Naive B cell (primary cell): ENCODE data around the gene ZSWIM5. TPM values are rescaled to one million over a fixed set of nuclear protein-coding genes. Genes with fewer than 3 reads are reported as not detected.
"Not testable (repeated sequence)": the region's sequence is repeated elsewhere in the genome, so short reads cannot be mapped to it uniquely, and the experiment has no call there.

Experiments
- ATAC-seq, 2 donors: fragments of 150-1000 bp; cut with Tn5 transposase; 2 replicates each; pipeline ENCODE4 v1.10.0; 2021; ENCODE audit warnings: low read depth in 2 of 2, mild to moderate bottlenecking in 2 of 2, moderate library complexity in 2 of 2
- DNase-seq: peaks from one replicate; pipeline ENCODE4 v3.0.0; 2022
- H3K27ac Mint-ChIP-seq, 6 donors: one replicate each; pipeline ENCODE4 v1.8.0; 2020 to 2022; ENCODE audit warnings: mild to moderate bottlenecking in 6 of 6, mixed read lengths in 6 of 6, moderate library complexity in 5 of 6, inconsistent platforms in 2 of 6
- H3K27me3 Mint-ChIP-seq, 3 donors: one replicate each; pipeline ENCODE4 v1.8.0; 2021 to 2022; ENCODE audit warnings: mixed read lengths in 3 of 3, mild to moderate bottlenecking in 1 of 3
- H3K36me3 Mint-ChIP-seq, 2 donors: one replicate each; pipeline ENCODE4 v1.8.0; 2020 to 2022; ENCODE audit warnings: mixed read lengths in 2 of 2, inconsistent platforms in 1 of 2, mild to moderate bottlenecking in 1 of 2
- H3K4me1 Mint-ChIP-seq, 3 donors: one replicate each; pipeline ENCODE4 v1.8.0; 2020 to 2022; ENCODE audit warnings: mixed read lengths in 3 of 3, inconsistent platforms in 1 of 3, mild to moderate bottlenecking in 1 of 3, moderate library complexity in 1 of 3
- H3K4me3 Mint-ChIP-seq, 8 donors: one replicate each; pipeline ENCODE4 v1.8.0; 2020 to 2022; ENCODE audit warnings: mild to moderate bottlenecking in 8 of 8, mixed read lengths in 8 of 8, moderate library complexity in 8 of 8, inconsistent platforms in 2 of 8
- H3K9me3 Mint-ChIP-seq, 7 donors: one replicate each; pipeline ENCODE4 v1.8.0; 2020 to 2022; ENCODE audit warnings: mixed read lengths in 7 of 7, mild to moderate bottlenecking in 5 of 7, inconsistent platforms in 2 of 7, moderate library complexity in 1 of 7
- polyA plus RNA-seq, 6 donors: library from polyadenylated mRNA; unstranded; fragments of 300-500 nt; fragmentation: Illumina TruSeq; gene quantifications; one replicate each; pipeline ENCODE4 v1.2.3, GENCODE V29; 2021; ENCODE audit warnings: low read depth in 6 of 6

ZSWIM5 gene
- polyA plus RNA-seq, 6 donors from 2014 or later, result 0.07 to 0.11 TPM; not detected in 4

DNA sequence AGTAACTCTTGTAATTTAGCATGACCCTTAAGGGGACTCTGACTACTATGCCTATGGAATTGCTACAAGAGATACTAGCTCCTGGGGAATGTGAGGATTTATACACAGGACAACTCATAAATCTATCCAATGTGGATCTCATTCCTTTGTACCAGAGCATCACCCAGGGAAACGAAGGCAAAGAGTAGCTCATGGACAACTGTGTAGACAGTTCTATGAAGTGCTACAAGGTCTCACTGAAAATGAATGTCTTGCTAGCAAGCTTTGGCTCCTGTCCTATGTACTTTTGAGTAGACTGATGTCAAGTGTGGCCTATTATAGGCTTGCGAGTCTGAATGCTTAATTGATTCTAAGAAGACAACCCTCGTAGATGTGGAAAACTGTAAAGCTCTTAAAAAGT is 93.7 kb downstream of the ZSWIM5 start:
- Mint-ChIP-seq H3K27me3 (peaks cover 0 to 2% (median 0%) of the 10 kb centered on the region in 3 donors), H3K4me3 (no peak overlapping the region), H3K27ac (no peak overlapping the region), H3K36me3 (no peaks in the 10 kb centered on the region), H3K4me1 (peaks cover 4 to 9% (median 6%) of the 10 kb centered on the region in 3 donors), H3K9me3 (peaks cover 0 to 6% (median 0%) of the 10 kb centered on the region in 7 donors)
- no peak for DNase-seq
- ATAC-seq, result no peak

DNA sequence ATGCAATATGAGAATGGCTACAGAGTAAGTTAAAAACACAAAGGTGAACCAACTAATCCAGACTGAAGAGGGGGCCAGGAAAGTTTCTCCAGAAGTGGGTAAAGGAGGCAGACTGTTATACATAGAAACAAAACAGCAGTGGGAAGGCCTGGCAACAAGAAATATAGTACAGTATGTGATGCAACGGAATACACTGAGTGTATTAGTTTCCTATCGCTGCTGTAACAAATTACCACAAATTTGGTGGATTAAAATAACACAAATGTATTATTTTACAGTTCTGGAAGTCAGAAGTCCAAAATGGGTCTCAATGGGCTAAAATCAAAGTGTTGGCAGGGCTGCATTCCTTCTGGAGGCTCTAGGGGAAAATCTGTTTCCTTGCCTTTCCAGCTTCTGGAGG is 95.2 kb downstream of the ZSWIM5 start:
- DNase-seq, result no peak
- Mint-ChIP-seq H3K4me3 (no peak overlapping the region), H3K9me3 (peaks cover 0 to 8% (median 0%) of the 10 kb centered on the region in 7 donors), H3K4me1 (peaks cover 1 to 3% (median 2%) of the 10 kb centered on the region in 3 donors), H3K36me3 (no peaks in the 10 kb centered on the region), H3K27me3 (peaks cover 0 to 4% (median 0%) of the 10 kb centered on the region in 3 donors), H3K27ac (no peak overlapping the region)
- no peak for ATAC-seq

DNA sequence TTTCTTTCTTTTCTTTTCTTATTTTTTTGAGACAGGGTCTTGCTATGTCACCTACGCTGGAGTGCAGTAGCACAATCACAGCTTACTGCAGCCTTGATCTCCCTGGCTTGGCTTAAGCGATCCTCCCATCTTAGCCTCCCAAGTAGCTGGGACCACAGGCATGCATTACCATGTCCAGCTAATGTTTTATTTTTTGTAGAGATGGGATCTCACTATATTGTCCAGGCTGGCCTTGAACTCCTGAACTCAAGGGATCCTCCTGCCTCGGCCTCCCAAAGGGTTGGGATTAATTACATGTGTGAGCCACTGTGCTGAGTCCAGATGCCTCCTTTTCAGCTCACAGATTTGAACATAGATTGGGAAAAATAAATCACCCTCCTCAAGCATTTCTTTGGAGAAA is 98.6 kb downstream of the ZSWIM5 start:
- Mint-ChIP-seq H3K9me3 (peaks cover 0 to 8% (median 1%) of the 10 kb centered on the region in 7 donors), H3K4me1 (no peaks in the 10 kb centered on the region), H3K4me3 (no peak overlapping the region), H3K36me3 (no peaks in the 10 kb centered on the region), H3K27me3 (peaks cover 0 to 4% (median 0%) of the 10 kb centered on the region in 3 donors), H3K27ac (no peak overlapping the region)
- ATAC-seq, result no peak
- DNase-seq, result no peak

DNA sequence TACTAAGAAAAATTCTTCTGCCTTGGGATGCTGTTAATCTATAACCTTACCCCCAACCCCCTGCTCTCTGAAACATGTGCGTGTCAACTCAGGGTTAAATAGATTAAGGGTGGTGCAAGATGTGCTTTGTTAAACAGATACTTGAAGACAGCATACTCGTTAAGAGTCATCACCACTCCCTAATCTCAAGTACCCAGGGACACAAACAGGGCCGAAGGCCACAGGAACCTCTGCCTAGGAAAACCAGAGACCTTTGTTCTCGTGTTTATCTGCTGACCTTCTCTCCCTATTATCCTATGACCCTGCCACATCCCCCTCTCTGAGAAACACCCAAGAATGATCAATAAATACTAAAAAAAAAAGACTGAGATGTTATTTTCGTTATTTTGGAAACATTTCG is 99.5 kb downstream of the ZSWIM5 start:
- DNase-seq, H3K9me3 Mint-ChIP-seq, ATAC-seq, H3K27me3 Mint-ChIP-seq, H3K36me3 Mint-ChIP-seq, H3K4me1 Mint-ChIP-seq, H3K4me3 Mint-ChIP-seq: not testable (repeated sequence)
- H3K27ac Mint-ChIP-seq, result peak overlapping the region in 1 of 6 donors; percentile 3

DNA sequence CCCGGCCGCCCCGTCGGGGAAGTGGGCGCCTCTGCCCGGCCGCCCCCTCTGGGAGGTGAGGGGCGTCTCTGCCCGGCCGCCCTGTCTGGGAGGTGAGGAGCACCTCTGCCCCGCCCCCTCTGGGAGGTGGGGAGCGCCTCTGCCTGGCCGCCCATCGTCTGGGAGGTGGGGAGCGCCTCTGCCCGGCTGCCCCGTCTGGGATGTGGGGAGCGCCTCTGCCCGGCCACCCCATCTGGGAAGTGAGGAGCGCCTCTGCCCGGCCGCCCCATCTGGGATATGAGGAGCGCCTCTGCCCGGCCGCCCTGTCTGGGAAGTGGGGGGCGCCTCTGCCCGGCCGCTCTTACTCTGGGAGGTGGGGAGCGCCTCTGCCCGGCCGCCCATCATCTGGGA is 100.3 kb downstream of the ZSWIM5 start:
- H3K27ac Mint-ChIP-seq, H3K4me1 Mint-ChIP-seq, H3K36me3 Mint-ChIP-seq, H3K4me3 Mint-ChIP-seq, ATAC-seq, H3K27me3 Mint-ChIP-seq, H3K9me3 Mint-ChIP-seq, DNase-seq: not testable (repeated sequence)

DNA sequence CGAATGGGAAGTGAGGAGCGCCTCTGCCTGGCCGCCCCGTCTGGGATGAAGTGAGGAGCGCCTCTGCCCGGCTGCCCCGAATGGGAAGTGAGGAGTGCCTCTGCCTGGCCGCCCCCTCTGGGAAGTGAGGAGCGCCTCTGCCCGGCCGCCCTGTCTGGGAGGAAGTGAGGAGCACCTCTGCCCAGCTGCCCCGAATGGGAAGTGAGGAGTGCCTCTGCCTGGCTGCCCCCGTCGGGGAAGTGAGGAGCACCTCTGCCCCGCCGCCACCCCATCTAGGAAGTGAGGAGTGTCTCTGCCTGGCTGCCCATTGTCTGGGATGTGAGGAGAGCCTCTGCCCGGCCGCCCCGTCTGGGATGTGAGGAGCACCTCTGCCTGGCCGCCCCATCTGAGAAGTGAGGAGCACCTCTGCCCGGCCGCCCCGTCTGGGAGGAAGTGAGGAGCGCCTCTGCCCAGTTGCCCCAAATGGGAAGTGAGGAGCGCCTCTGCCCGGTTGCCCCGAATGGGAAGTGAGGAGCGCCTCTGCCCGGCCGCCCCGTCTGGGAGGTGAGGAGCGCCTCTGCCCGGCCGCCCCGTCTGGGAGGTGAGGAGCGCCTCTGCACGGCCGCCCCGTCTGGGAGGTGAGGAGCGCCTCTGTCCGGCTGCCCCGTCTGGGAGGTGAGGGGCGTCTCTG is 100.8 kb downstream of the ZSWIM5 start:
- ATAC-seq, H3K4me1 Mint-ChIP-seq, H3K9me3 Mint-ChIP-seq, DNase-seq, H3K27ac Mint-ChIP-seq, H3K4me3 Mint-ChIP-seq, H3K27me3 Mint-ChIP-seq, H3K36me3 Mint-ChIP-seq: not testable (repeated sequence)

DNA sequence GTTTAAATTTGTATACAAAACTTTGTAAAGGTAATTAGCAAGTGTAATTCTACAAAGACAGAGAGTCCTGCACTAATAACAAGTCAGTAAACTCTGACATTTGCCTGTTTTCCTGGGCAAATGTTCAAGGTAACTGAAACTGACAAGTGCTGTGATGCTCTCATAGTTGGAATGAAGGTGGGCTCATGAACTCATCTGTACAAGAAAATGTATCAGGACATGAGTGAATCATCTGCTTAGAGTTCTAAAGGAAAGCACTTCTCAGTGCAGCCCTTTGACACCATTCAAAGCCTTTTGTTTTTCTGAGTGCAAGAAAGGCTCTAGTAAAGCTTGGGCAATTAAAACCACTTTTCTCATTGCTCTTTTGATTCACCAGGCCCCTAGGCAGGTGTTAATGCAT is 102.9 kb downstream of the ZSWIM5 start:
- Mint-ChIP-seq H3K9me3 (peaks cover 0 to 7% (median 1%) of the 10 kb centered on the region in 7 donors), H3K27me3 (peaks cover 0 to 18% (median 3%) of the 10 kb centered on the region in 3 donors), H3K4me1 (no peaks in the 10 kb centered on the region), H3K4me3 (no peak overlapping the region), H3K27ac (no peak overlapping the region), H3K36me3 (no peaks in the 10 kb centered on the region)
- DNase-seq, result no peak
- ATAC-seq, result no peak

DNA sequence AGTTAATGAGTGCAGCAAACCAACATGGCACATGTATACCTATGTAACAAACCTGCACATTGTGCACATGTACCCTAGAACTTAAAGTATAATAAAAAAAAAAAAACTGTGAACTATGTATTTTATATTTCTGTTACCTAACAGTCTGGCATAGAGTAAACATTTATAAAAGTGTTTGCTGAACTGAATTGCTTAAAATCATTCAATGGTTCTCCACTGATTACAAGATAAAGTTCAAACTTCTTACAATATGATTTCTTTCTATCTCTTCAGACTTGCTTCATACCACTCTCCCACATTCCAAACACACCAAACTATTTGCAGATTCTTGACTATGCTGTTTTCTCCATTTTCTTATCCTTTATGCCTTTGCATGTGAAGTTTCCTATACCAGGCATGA is 104.5 kb downstream of the ZSWIM5 start:
- no peak for ATAC-seq
- H3K27ac Mint-ChIP-seq, result no peak overlapping the region
- H3K27me3 Mint-ChIP-seq, result peaks cover 7 to 24% (median 14%) of the 10 kb centered on the region in 3 donors
- DNase-seq, result no peak
- no peak overlapping the region for H3K4me3 Mint-ChIP-seq
- H3K4me1 Mint-ChIP-seq, result no peaks in the 10 kb centered on the region
- H3K36me3 Mint-ChIP-seq, result no peaks in the 10 kb centered on the region
- peaks cover 0 to 7% (median 0%) of the 10 kb centered on the region in 7 donors for H3K9me3 Mint-ChIP-seq

DNA sequence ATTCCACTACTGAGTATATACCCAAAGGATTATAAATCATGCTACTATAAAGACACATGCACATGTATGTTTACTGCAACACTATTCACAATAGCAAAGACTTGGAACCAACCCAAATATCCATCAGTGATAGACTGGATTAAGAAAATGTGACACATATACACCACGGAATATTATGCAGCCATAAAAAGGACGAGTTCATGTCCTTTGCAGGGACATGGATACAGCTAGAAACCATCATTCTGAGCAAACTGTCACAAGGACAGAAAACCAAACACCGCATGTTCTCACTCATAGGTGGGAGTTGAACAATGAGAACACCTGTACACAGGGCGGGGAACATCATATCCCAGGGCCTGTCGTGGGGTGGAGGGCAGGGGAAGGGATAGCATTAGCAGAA is 104.9 kb downstream of the ZSWIM5 start:
- not testable (repeated sequence) for DNase-seq, H3K27ac Mint-ChIP-seq, H3K9me3 Mint-ChIP-seq, H3K4me1 Mint-ChIP-seq, H3K36me3 Mint-ChIP-seq, H3K4me3 Mint-ChIP-seq, ATAC-seq
- peaks cover 11 to 24% (median 14%) of the 10 kb centered on the region in 3 donors for H3K27me3 Mint-ChIP-seq

DNA sequence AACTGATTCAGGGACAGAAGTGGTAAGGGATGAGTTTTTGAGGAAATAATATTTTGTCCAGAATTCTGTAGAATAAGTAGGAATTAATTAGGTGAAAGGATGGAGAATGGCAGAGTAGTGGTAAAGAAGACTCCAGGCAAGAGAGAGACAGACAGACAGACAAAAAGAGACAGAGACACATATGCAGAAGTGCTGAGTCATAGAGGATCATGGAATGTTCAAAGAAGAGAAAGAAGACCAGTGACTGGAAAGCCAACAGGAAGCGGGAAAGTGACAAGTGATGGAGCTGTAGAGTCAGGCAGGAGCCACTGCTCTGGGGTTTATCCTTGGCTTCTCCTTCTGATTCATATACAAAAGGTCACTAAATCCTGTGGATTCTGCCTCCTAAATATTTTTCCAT is 108.5 kb downstream of the ZSWIM5 start:
- Mint-ChIP-seq H3K9me3 (peaks cover 0 to 4% (median 0%) of the 10 kb centered on the region in 7 donors), H3K4me3 (no peak overlapping the region), H3K27ac (no peak overlapping the region), H3K4me1 (no peaks in the 10 kb centered on the region), H3K36me3 (no peaks in the 10 kb centered on the region), H3K27me3 (peaks cover 14 to 24% (median 16%) of the 10 kb centered on the region in 3 donors)
- ATAC-seq (no peak), DNase-seq (no peak)

DNA sequence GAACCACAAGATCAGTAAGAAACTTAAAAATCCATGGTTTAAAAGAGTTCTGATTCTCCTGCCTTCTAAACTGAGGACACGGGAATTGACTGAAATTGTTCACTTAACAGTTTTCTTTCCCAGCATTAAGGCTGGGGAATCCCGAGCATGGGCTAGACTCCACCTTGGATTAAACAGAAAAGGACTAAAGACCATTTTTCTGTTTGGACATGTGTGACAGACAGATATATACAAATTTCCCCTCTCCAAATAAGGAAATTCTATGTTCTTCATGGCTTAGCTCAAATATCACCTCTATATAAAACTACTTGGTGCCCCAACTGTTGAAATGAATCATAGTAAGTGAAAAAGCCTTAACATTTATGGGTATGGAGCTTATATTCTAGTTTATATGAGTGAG is 109.3 kb downstream of the ZSWIM5 start:
- H3K4me1 Mint-ChIP-seq, result no peaks in the 10 kb centered on the region
- peaks cover 14 to 24% (median 16%) of the 10 kb centered on the region in 3 donors for H3K27me3 Mint-ChIP-seq
- DNase-seq (no peak), ATAC-seq (no peak)
- no peaks in the 10 kb centered on the region for H3K36me3 Mint-ChIP-seq
- no peak overlapping the region for H3K4me3 Mint-ChIP-seq
- peaks cover 0 to 4% (median 0%) of the 10 kb centered on the region in 7 donors for H3K9me3 Mint-ChIP-seq
- H3K27ac Mint-ChIP-seq, result no peak overlapping the region

DNA sequence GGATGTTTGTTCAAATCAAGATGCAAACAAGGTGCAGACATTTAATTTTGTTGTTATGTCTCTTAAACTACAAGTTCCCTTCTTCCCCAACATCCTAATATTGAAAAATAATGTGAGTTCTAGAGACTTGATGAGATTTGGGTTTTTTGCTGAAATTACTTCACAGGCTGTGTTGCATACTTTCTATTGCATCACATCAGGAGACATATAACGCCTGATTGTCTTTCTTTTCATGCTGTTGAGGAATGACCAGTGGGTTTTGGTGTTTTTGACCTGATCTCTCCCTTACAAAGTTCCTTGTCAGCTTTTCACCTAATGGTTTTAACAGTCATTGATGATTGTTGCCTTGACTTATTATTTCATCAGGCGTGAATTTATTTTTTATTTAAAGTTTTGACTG is 111.0 kb downstream of the ZSWIM5 start:
- H3K27ac Mint-ChIP-seq, result no peak overlapping the region
- H3K36me3 Mint-ChIP-seq, result no peaks in the 10 kb centered on the region
- H3K4me1 Mint-ChIP-seq, result no peaks in the 10 kb centered on the region
- no peak overlapping the region for H3K4me3 Mint-ChIP-seq
- H3K9me3 Mint-ChIP-seq, result peaks cover 0 to 4% (median 0%) of the 10 kb centered on the region in 7 donors
- no peak for ATAC-seq
- no peak for DNase-seq
- peaks cover 14 to 24% (median 16%) of the 10 kb centered on the region in 3 donors for H3K27me3 Mint-ChIP-seq

DNA sequence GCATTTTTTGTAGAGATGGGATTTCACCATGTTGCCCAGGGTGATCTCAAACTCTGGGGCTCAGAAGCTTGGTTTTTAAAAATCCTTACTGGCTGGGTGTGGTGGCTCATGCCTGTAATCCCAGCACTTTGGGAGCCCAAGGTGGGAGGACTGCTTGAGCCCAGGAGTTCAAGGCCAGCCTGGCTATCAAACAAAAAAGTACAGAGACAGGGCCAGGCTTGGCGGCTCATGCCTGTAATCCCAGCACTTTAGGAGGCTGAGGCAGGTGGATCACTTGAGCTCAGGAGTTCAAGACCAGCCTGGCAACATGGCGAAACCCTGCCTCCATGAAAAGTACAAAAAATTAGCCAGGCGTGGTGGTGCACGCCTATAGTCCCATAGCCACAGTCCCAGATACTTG is 112.0 kb downstream of the ZSWIM5 start:
- peaks cover 14 to 18% (median 16%) of the 10 kb centered on the region in 3 donors for H3K27me3 Mint-ChIP-seq
- not testable (repeated sequence) for H3K4me3 Mint-ChIP-seq, ATAC-seq, H3K4me1 Mint-ChIP-seq, H3K27ac Mint-ChIP-seq, H3K9me3 Mint-ChIP-seq, DNase-seq, H3K36me3 Mint-ChIP-seq

DNA sequence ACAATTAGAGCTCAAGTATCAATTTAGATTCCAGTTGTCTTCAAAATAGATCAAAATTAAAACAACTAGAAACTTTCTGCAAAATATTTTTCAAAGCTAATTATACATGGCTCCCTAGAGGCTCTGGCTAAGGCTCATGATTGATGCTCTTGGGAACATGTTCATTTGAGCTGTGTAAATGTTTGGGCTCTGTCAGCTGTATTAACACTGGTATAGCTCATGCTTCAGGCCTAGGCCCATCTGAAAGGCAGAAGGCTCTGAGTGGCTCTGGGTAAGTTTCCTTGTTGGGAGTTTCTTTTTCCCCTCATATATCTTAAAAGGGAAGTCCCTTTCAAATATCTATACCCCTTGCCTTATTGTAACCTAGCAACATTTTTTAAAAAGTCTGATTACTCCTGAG is 113.1 kb downstream of the ZSWIM5 start:
- ATAC-seq, result no peak
- no peak for DNase-seq
- Mint-ChIP-seq H3K4me3 (no peak overlapping the region), H3K27ac (no peak overlapping the region), H3K4me1 (no peaks in the 10 kb centered on the region), H3K36me3 (no peaks in the 10 kb centered on the region), H3K9me3 (no peaks in the 10 kb centered on the region), H3K27me3 (peaks cover 8 to 16% (median 9%) of the 10 kb centered on the region in 3 donors)
